Osteocyte (in vitro differentiated cells): ENCODE results near the gene VPS45. TPM values are rescaled to one million over a fixed set of nuclear protein-coding genes. Genes with fewer than 3 reads are reported as not detected.

Experiments used
- DNase-seq: peaks from one replicate; pipeline ENCODE4 v3.0.0; 2021; ENCODE audit warnings: mixed read lengths; ENCODE audit not compliant: unreplicated experiment; ENCODE audit errors: extremely low spot score
- H3K27ac Mint-ChIP-seq: one replicate; pipeline ENCODE4 v1.8.0; 2021; ENCODE audit warnings: mild to moderate bottlenecking, mixed read lengths; ENCODE audit not compliant: unreplicated experiment
- H3K27me3 Mint-ChIP-seq: one replicate; pipeline ENCODE4 v1.8.0; 2021; ENCODE audit warnings: mixed read lengths; ENCODE audit not compliant: unreplicated experiment
- H3K36me3 Mint-ChIP-seq: one replicate; pipeline ENCODE4 v1.8.0; 2021; ENCODE audit warnings: mixed read lengths; ENCODE audit not compliant: unreplicated experiment
- H3K4me1 Mint-ChIP-seq: one replicate; pipeline ENCODE4 v1.8.0; 2021; ENCODE audit warnings: mixed read lengths; ENCODE audit not compliant: unreplicated experiment
- H3K4me3 Mint-ChIP-seq: one replicate; pipeline ENCODE4 v1.8.0; 2021; ENCODE audit warnings: mild to moderate bottlenecking, moderate library complexity, mixed read lengths; ENCODE audit not compliant: unreplicated experiment
- H3K9me3 Mint-ChIP-seq: one replicate; pipeline ENCODE4 v1.8.0; 2021; ENCODE audit warnings: mixed read lengths; ENCODE audit not compliant: unreplicated experiment
- CTCF ChIP-seq: fragments of 200-600 bp; sonication (generic); IDR thresholded peaks from 2 replicates; pipeline ENCODE4 v1.5.0; 2021; ENCODE audit warnings: antibody characterized with exemption, mild to moderate bottlenecking, moderate library complexity
- total RNA-seq: library from RNA; stranded (reverse); gene quantifications from 2 replicates; pipeline ENCODE4 v1.2.1, GENCODE V29; 2021

Gene VPS45
- total RNA-seq, 1 donor from 2014 or later, result 43.6 TPM

GRCh38 chr1:150076985-150077384, 9.4 kb downstream of the VPS45 start:
- TF ChIP-seq CTCF, result no peak
- peaks cover 38% of the 10 kb centered on the region for H3K36me3 Mint-ChIP-seq
- H3K27ac Mint-ChIP-seq, result no peak overlapping the region
- no peak for DNase-seq
- H3K9me3 Mint-ChIP-seq, result no peaks in the 10 kb centered on the region
- H3K4me3 Mint-ChIP-seq, result no peak overlapping the region
- no peaks in the 10 kb centered on the region for H3K4me1 Mint-ChIP-seq
- H3K27me3 Mint-ChIP-seq, result no peaks in the 10 kb centered on the region

GRCh38 chr1:150080784-150081183, 13.2 kb downstream of the VPS45 start:
- Mint-ChIP-seq H3K27ac (no peak overlapping the region), H3K9me3 (no peaks in the 10 kb centered on the region), H3K27me3 (no peaks in the 10 kb centered on the region), H3K4me1 (no peaks in the 10 kb centered on the region), H3K4me3 (no peak overlapping the region), H3K36me3 (peaks cover 43% of the 10 kb centered on the region)
- DNase-seq, result no peak
- TF ChIP-seq CTCF, result no peak

- DNase-seq, result no peak
- no peak for TF ChIP-seq CTCF
- H3K4me1 Mint-ChIP-seq, result no peaks in the 10 kb centered on the region
- no peak overlapping the region for H3K27ac Mint-ChIP-seq
- H3K9me3 Mint-ChIP-seq, result no peaks in the 10 kb centered on the region
- no peak overlapping the region for H3K4me3 Mint-ChIP-seq
- no peaks in the 10 kb centered on the region for H3K27me3 Mint-ChIP-seq
- H3K36me3 Mint-ChIP-seq, result peaks cover 39% of the 10 kb centered on the region
Measured at GRCh38 chr1:150082494-150082893, 14.9 kb downstream of the VPS45 start.

- TF ChIP-seq CTCF, result no peak
- DNase-seq, result no peak
- H3K4me1 Mint-ChIP-seq, result no peaks in the 10 kb centered on the region
- no peaks in the 10 kb centered on the region for H3K27me3 Mint-ChIP-seq
- peaks cover 35% of the 10 kb centered on the region for H3K36me3 Mint-ChIP-seq
- no peaks in the 10 kb centered on the region for H3K9me3 Mint-ChIP-seq
- no peak overlapping the region for H3K4me3 Mint-ChIP-seq
- H3K27ac Mint-ChIP-seq, result no peak overlapping the region
Measured at GRCh38 chr1:150083907-150084306, 16.3 kb downstream of the VPS45 start.

GRCh38 chr1:150085406-150085805, 17.8 kb downstream of the VPS45 start:
- Mint-ChIP-seq H3K27ac (no peak overlapping the region), H3K4me1 (no peaks in the 10 kb centered on the region), H3K9me3 (no peaks in the 10 kb centered on the region), H3K27me3 (no peaks in the 10 kb centered on the region), H3K36me3 (peaks cover 38% of the 10 kb centered on the region), H3K4me3 (no peak overlapping the region)
- no peak for DNase-seq
- no peak for TF ChIP-seq CTCF
